IMR-90 (cell line): Measurements from ENCODE around the gene LDB2. TPM values are rescaled to one million over a fixed set of nuclear protein-coding genes. Genes with fewer than 3 reads are reported as not detected.

Source experiments
- ATAC-seq: fragments of 200-7000 bp; cut with Tn5 transposase; 2 replicates; pipeline ENCODE4 v1.9.1; 2020; ENCODE audit warnings: low read depth, mild to moderate bottlenecking, moderate library complexity
- BruUV-seq: library from RNA; stranded (reverse); fragments of 400-500 nt; replicated peaks from 2 replicates; lab custom pipeline; 2021; lab: Mats Ljungman, UMichigan
- CTCF ChIA-PET: fragments of 300-600 bp; formaldehyde crosslinking; extraction: SDS; loops from one replicate; lab custom pipeline; 2021; ENCODE audit warnings: antibody characterized with exemption; lab: Yijun Ruan, JAX
- POLR2A ChIA-PET: fragments of 300-600 bp; sonication (Branson Sonifier 250); formaldehyde crosslinking; loops from one replicate; lab custom pipeline; 2022; ENCODE audit warnings: antibody characterized with exemption; ENCODE audit not compliant: unreplicated experiment; lab: Charles Lee
- DNase-seq: peaks from one replicate; pipeline ENCODE4 v3.0.0; 2013
- H2AFZ ChIP-seq: replicated peaks from 2 replicates; pipeline ENCODE3; 2013; ENCODE audit warnings: low read length, mild to moderate bottlenecking; ENCODE audit not compliant: poor library complexity
- H2AK5ac ChIP-seq: 2 replicates; pipeline ENCODE4 v1.6.1; 2013; ENCODE audit warnings: low read depth, low read length, inconsistent platforms
- H2AK9ac ChIP-seq: replicated peaks from 2 replicates; pipeline ENCODE3; 2013; ENCODE audit warnings: mild to moderate bottlenecking, low read depth, low read length, moderate library complexity; ENCODE audit not compliant: poor library complexity
- H2BK120ac ChIP-seq: 2 replicates; pipeline ENCODE4 v1.6.1; 2013; ENCODE audit warnings: low read depth, low read length, inconsistent platforms
- H2BK15ac ChIP-seq: 3 replicates; pipeline ENCODE4 v1.6.1; 2013; ENCODE audit warnings: low read depth, low read length, inconsistent platforms
- H2BK20ac ChIP-seq: 2 replicates; pipeline ENCODE4 v1.6.1; 2013; ENCODE audit warnings: low read depth, mild to moderate bottlenecking, inconsistent platforms, low read length, moderate library complexity
- H2BK5ac ChIP-seq: 2 replicates; pipeline ENCODE4 v1.6.1; 2013; ENCODE audit warnings: mild to moderate bottlenecking, low read depth, low read length, inconsistent platforms; ENCODE audit not compliant: poor library complexity, severe bottlenecking
- H3K14ac ChIP-seq: replicated peaks from 2 replicates; pipeline ENCODE4 v1.6.1; 2013; ENCODE audit warnings: low read depth, low read length, inconsistent platforms
- H3K18ac ChIP-seq: 2 replicates; pipeline ENCODE4 v1.6.1; 2013; ENCODE audit warnings: low read depth, low read length, control low read depth
- H3K23ac ChIP-seq: 2 replicates; pipeline ENCODE4 v1.6.1; 2013; ENCODE audit warnings: low read depth, low read length, inconsistent platforms
- H3K27ac ChIP-seq: 2 replicates; pipeline ENCODE4 v1.5.1; 2013; ENCODE audit warnings: mild to moderate bottlenecking, control low read depth, low read length; ENCODE audit not compliant: insufficient read depth
- H3K27me3 ChIP-seq: 2 replicates; pipeline ENCODE4 v1.6.1; 2013; ENCODE audit warnings: low read length; ENCODE audit not compliant: control insufficient read depth, insufficient read depth
- H3K36me3 ChIP-seq: 2 replicates; pipeline ENCODE4 v1.6.1; 2013; ENCODE audit warnings: low read length, mixed read lengths; ENCODE audit not compliant: control insufficient read depth, insufficient read depth
- H3K4ac ChIP-seq: 2 replicates; pipeline ENCODE4 v1.6.1; 2013; ENCODE audit warnings: low read depth, low read length, inconsistent platforms
- H3K4me1 ChIP-seq: 2 replicates; pipeline ENCODE4 v1.6.1; 2013; ENCODE audit warnings: low read length, mixed read lengths; ENCODE audit not compliant: control insufficient read depth, insufficient read depth
- H3K4me2 ChIP-seq: 2 replicates; pipeline ENCODE4 v1.6.1; 2013; ENCODE audit warnings: low read depth, mild to moderate bottlenecking, control low read depth, low read length, moderate library complexity
- H3K4me3 ChIP-seq: 2 replicates; pipeline ENCODE4 v1.5.1; 2013; ENCODE audit warnings: low read depth, mild to moderate bottlenecking, control low read depth, low read length, moderate library complexity; ENCODE audit not compliant: insufficient read depth
- H3K56ac ChIP-seq: 2 replicates; pipeline ENCODE4 v1.6.1; 2013; ENCODE audit warnings: low read length, inconsistent platforms; ENCODE audit not compliant: insufficient read depth; ENCODE audit errors: extremely low read depth
- H3K79me1 ChIP-seq, 2 experiments: 2 replicates each; pipeline ENCODE4 v1.6.1; 2013; ENCODE audit warnings: low read length in 2 of 2, inconsistent platforms in 1 of 2, low read depth in 1 of 2
- H3K9ac ChIP-seq: 2 replicates; pipeline ENCODE4 v1.6.1; 2013; ENCODE audit warnings: low read depth, low read length, control low read depth
- H3K9me1 ChIP-seq: 2 replicates; pipeline ENCODE4 v1.6.1; 2013; ENCODE audit warnings: low read length, inconsistent platforms; ENCODE audit not compliant: insufficient read depth
- H3K9me3 ChIP-seq: 2 replicates; pipeline ENCODE4 v1.6.1; 2013; ENCODE audit warnings: low read length; ENCODE audit not compliant: control insufficient read depth, insufficient read depth
- H4K20me1 ChIP-seq: 2 replicates; pipeline ENCODE4 v1.6.1; 2013; ENCODE audit warnings: low read length, inconsistent platforms; ENCODE audit not compliant: insufficient read depth
- H4K5ac ChIP-seq: 2 replicates; pipeline ENCODE4 v1.6.1; 2013; ENCODE audit warnings: mild to moderate bottlenecking, low read depth, low read length, control low read depth
- H4K8ac ChIP-seq, 2 experiments: 2 replicates each; pipeline ENCODE4 v1.6.1; 2013; ENCODE audit warnings: low read depth in 2 of 2, low read length in 2 of 2, control low read depth in 1 of 2, inconsistent platforms in 1 of 2
- H4K91ac ChIP-seq: 2 replicates; pipeline ENCODE4 v1.6.1; 2013; ENCODE audit warnings: low read depth, low read length, inconsistent platforms; ENCODE audit not compliant: insufficient read depth
- POLR2A ChIP-seq: IDR thresholded peaks from 2 replicates; pipeline ENCODE4 v1.6.1; 2012; ENCODE audit warnings: mild to moderate bottlenecking, low read depth, low read length
- SMC3 ChIP-seq: fragments of 150-350 bp; IDR thresholded peaks from 2 replicates; pipeline ENCODE4 v1.6.1; 2016; ENCODE audit warnings: low read depth, mild to moderate bottlenecking, antibody characterized with exemption, low read length, moderate library complexity
- WGBS, 2 experiments: methylation state at CpG; one replicate each; pipeline versions ENCODE4 v1.1.5 to v1.1.7; 2013; ENCODE audit warnings: missing lambda C conversion rate in 2 of 2; ENCODE audit not compliant: insufficient read length in 1 of 2; ENCODE audit errors: extremely low coverage in 2 of 2; 5-methylcytosine and 5-hydroxymethylcytosine counted together
- dilution Hi-C: fragments of 300-500 bp; cut with HindIII; formaldehyde crosslinking; loops from one replicate; pipeline ENCODE4 v1.14.3; 2018; ENCODE audit warnings: low sequenced_read_pairs; ENCODE audit not compliant: unreplicated experiment
- in situ Hi-C: fragments of 300-500 bp; cut with MboI; formaldehyde crosslinking; loops from 3 replicates; pipeline ENCODE4 v1.14.3; 2019; ENCODE audit warnings: low sequenced_read_pairs, inconsistent platforms, mixed read lengths
- intact Hi-C: fragments of 100-400 bp; cut with micrococcal nuclease; formaldehyde crosslinking; loops from 2 replicates; pipeline ENCODE4 v1.10.0; 2022
- polyA plus RNA-seq, 3 experiments: library from polyadenylated mRNA; depleted of rRNA; stranded (reverse); fragments of >200 nt; gene quantifications; 2 replicates each; pipeline ENCODE4 v1.2.3, GENCODE V29; 2012; ENCODE audit warnings: low replicate concordance in 1 of 3
- total RNA-seq: library from RNA; depleted of rRNA; stranded (reverse); fragments of >200 nt; gene quantifications from 2 replicates; pipeline ENCODE4 v1.2.3, GENCODE V29; 2012

Gene LDB2
- total and polyA plus RNA-seq, 2 of the 4 experiments (the other 2 are of a cell fraction) = 67.9 to 116 TPM

DNA sequence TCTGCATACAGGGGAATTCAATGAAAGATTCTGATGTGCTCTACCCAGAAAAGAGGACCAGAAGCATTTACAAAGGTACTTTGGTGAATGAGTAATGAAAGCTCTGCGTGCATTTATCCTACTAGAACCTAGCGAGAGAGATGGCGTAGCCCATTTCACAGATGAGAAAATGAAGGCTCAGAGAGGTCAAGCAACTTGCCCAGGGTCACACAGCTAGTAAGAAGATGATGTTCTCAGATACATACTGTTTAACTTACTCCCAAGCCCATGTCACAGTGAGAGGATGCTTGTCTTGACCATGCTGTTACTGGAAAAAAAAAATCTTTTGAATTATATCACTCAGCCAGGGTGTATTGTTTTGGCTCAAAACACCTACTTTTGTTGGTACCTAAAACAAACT is 317.3 kb downstream of the LDB2 start:
- H3K4ac ChIP-seq = no peak overlapping the region
- CTCF ChIA-PET = no interaction called here
- H2BK5ac ChIP-seq = no peak overlapping the region
- peaks cover 6% of the 10 kb centered on the region; the same call in 1 of the 2 replicates for H3K9me1 ChIP-seq
- no peak overlapping the region for H2AFZ ChIP-seq
- no peak overlapping the region for H3K27ac ChIP-seq
- no peak overlapping the region for H3K4me3 ChIP-seq
- POLR2A ChIA-PET = no interaction called here
- DNase-seq (no peak), ATAC-seq (no peak)
- no TSS peak for BruUV-seq
- peaks cover 6% of the 10 kb centered on the region for H3K4me1 ChIP-seq
- no peak overlapping the region for H2AK5ac ChIP-seq
- 100% methylated on average over 2 of the region's 3 CpGs; no CpG with 5 or more reads in 1 of the 2 experiments for WGBS, 2 experiments
- H3K4me2 ChIP-seq = no peak overlapping the region
- intact Hi-C loops (no loop called here), dilution Hi-C loops (no loop called here), in situ Hi-C loops (no loop called here)
- H3K56ac ChIP-seq = no peak overlapping the region
- no peaks in the 10 kb centered on the region for H3K79me1 ChIP-seq
- no peak overlapping the region for H3K18ac ChIP-seq
- H4K5ac ChIP-seq = no peak overlapping the region
- H3K36me3 ChIP-seq = no peaks in the 10 kb centered on the region; the same call in 1 of the 2 replicates
- no peak overlapping the region for H4K91ac ChIP-seq
- H4K20me1 ChIP-seq = no peaks in the 10 kb centered on the region
- no peak overlapping the region for H2BK120ac ChIP-seq
- no peaks in the 10 kb centered on the region for H3K27me3 ChIP-seq
- TF ChIP-seq POLR2A = no peak
- TF ChIP-seq SMC3 = no peak
- H2AK9ac ChIP-seq = no peak overlapping the region
- no peak overlapping the region for H3K14ac ChIP-seq
- H4K8ac ChIP-seq = no peak overlapping the region
- H3K23ac ChIP-seq = no peak overlapping the region
- H2BK15ac ChIP-seq = no peak overlapping the region
- H3K9me3 ChIP-seq = no peaks in the 10 kb centered on the region
- H2BK20ac ChIP-seq = no peak overlapping the region
- no peak overlapping the region for H3K9ac ChIP-seq
